Aorta (tissue), 5 donors: ENCODE results near the gene OSBPL2. TPM values are rescaled to one million over a fixed set of nuclear protein-coding genes. Genes with fewer than 3 reads are reported as not detected.

Experiments used
- ATAC-seq: fragments of 200-7000 bp; cut with Tn5 transposase; one replicate; pipeline ENCODE4 v1.9.1; 2022; ENCODE audit warnings: moderate library complexity; ENCODE audit not compliant: low FRiP score
- DNase-seq, 2 donors: peaks; one replicate each; pipeline ENCODE4 v3.0.0-alpha.2; 2020
- H3K27ac ChIP-seq, 2 donors: one replicate each; pipeline ENCODE4 v1.5.1; 2013; ENCODE audit warnings: low read length in 2 of 2, mild to moderate bottlenecking in 2 of 2, moderate library complexity in 2 of 2, control low read depth in 1 of 2, inconsistent platforms in 1 of 2, low read depth in 1 of 2
- H3K27me3 ChIP-seq, 2 donors: one replicate each; pipeline ENCODE4 v1.6.1; 2013; ENCODE audit warnings: control low read depth in 1 of 2, low read length in 1 of 2, mild to moderate bottlenecking in 1 of 2, moderate library complexity in 1 of 2; ENCODE audit not compliant: insufficient read depth in 2 of 2, control insufficient read depth in 1 of 2
- H3K36me3 ChIP-seq, 2 donors: one replicate each; pipeline ENCODE4 v1.6.1; 2013; ENCODE audit warnings: control low read depth in 1 of 2, low read length in 1 of 2, mild to moderate bottlenecking in 1 of 2; ENCODE audit not compliant: insufficient read depth in 2 of 2, control insufficient read depth in 1 of 2
- H3K4me1 ChIP-seq, 2 donors: one replicate each; pipeline ENCODE4 v1.6.1; 2013; ENCODE audit warnings: low read length in 2 of 2, control low read depth in 1 of 2, mild to moderate bottlenecking in 1 of 2, moderate library complexity in 1 of 2; ENCODE audit not compliant: insufficient read depth in 2 of 2, control insufficient read depth in 1 of 2
- H3K4me3 ChIP-seq, 2 donors: one replicate each; pipeline ENCODE4 v1.5.1; 2013; ENCODE audit warnings: low read length in 2 of 2, control low read depth in 1 of 2, mild to moderate bottlenecking in 1 of 2
- H3K9me3 ChIP-seq: one replicate; pipeline ENCODE4 v1.6.1; 2013; ENCODE audit warnings: mild to moderate bottlenecking, low read length; ENCODE audit not compliant: control insufficient read depth
- WGBS, 2 donors: extraction: QIAGEN DNeasy Blood & Tissue Kit; methylation state at CpG; one replicate each; pipeline ENCODE4 v1.1.7; 2013; 5-methylcytosine and 5-hydroxymethylcytosine counted together
- intact Hi-C, 2 donors: fragments of 100-400 bp; cut with DNase I; formaldehyde crosslinking; loops; one replicate each; pipeline versions ENCODE4 v1.14.2 to v1.15.0; 2022
- polyA plus RNA-seq, 2 donors: library from polyadenylated mRNA; stranded (reverse); fragments of 200-250 nt; gene quantifications; one replicate each; pipeline ENCODE4 v1.2.3, GENCODE V29; 2013
- total RNA-seq, 2 donors: library from RNA; stranded (reverse); fragmentation: NEBNext Ultra II Directional; extraction: Animal tissue kit (Norgen Biotek cat#: 25700); gene quantifications; one replicate each; pipeline ENCODE4 v1.2.1, GENCODE V29; 2021
- donor health status: healthy with polysubstance abuse.
- donor health status: Bipolar disorder and iron deficiency.
- donor health status: DM: no; HTN: no; CAD: no.
- donor health status: DM: no; HTN: no; CAD: no.
- donor health status: DM: yes; HTN: yes; CAD: no.

OSBPL2 gene
- total and polyA plus RNA-seq, 4 donors = 16.2 to 71.3 (median 42.9) TPM

GRCh38 chr20:62241506-62241905 is 3.2 kb downstream of the OSBPL2 start:
- no peak overlapping the region for H3K4me3 ChIP-seq
- no peaks in the 10 kb centered on the region for H3K9me3 ChIP-seq
- H3K4me1 ChIP-seq = no peaks in the 10 kb centered on the region
- no peaks in the 10 kb centered on the region for H3K27me3 ChIP-seq
- intact Hi-C loops = no loop called here
- H3K27ac ChIP-seq = no peak overlapping the region
- ATAC-seq (no peak), DNase-seq (no peak)
- 80 to 81% methylated on average over 10 of the region's 10 CpGs for WGBS, 2 donors
- peaks cover 0 to 3% of the 10 kb centered on the region in 2 donors for H3K36me3 ChIP-seq

GRCh38 chr20:62242176-62242575 is 3.9 kb downstream of the OSBPL2 start:
- H3K36me3 ChIP-seq = peaks cover 0 to 3% of the 10 kb centered on the region in 2 donors
- no peaks in the 10 kb centered on the region for H3K4me1 ChIP-seq
- no peak overlapping the region for H3K27ac ChIP-seq
- H3K27me3 ChIP-seq = no peaks in the 10 kb centered on the region
- no peak overlapping the region for H3K4me3 ChIP-seq
- no peaks in the 10 kb centered on the region for H3K9me3 ChIP-seq
- DNase-seq (no peak), ATAC-seq (no peak)
- intact Hi-C loops = no loop called here
- WGBS, 2 donors = 77 to 79% methylated on average over 6 of the region's 6 CpGs

- DNase-seq (no peak), ATAC-seq (no peak)
- Histone ChIP-seq H3K9me3 (no peaks in the 10 kb centered on the region), H3K4me3 (no peak overlapping the region), H3K4me1 (no peaks in the 10 kb centered on the region), H3K36me3 (peaks cover 0 to 3% of the 10 kb centered on the region in 2 donors), H3K27me3 (no peaks in the 10 kb centered on the region), H3K27ac (no peak overlapping the region)
- WGBS, 2 donors = 85% methylated on average over 22 of the region's 22 CpGs
- intact Hi-C loops = no loop called here
Measured at GRCh38 chr20:62243106-62243505, 4.8 kb downstream of the OSBPL2 start.

GRCh38 chr20:62243906-62244515 is 5.7 kb downstream of the OSBPL2 start:
- no peak for DNase-seq
- Histone ChIP-seq H3K4me3 (no peak overlapping the region), H3K27me3 (no peaks in the 10 kb centered on the region), H3K36me3 (peaks cover 0 to 3% of the 10 kb centered on the region in 2 donors), H3K9me3 (no peaks in the 10 kb centered on the region), H3K4me1 (no peaks in the 10 kb centered on the region), H3K27ac (no peak overlapping the region)
- ATAC-seq = no peak
- intact Hi-C loops = no loop called here
- WGBS, 2 donors = 90 to 95% methylated on average over 18 to 21 of the region's 21 CpGs

- Histone ChIP-seq H3K4me3 (no peak overlapping the region), H3K4me1 (no peaks in the 10 kb centered on the region), H3K27ac (peak overlapping the region; percentile 18 to 60), H3K9me3 (no peaks in the 10 kb centered on the region), H3K36me3 (peaks cover 0 to 3% of the 10 kb centered on the region in 2 donors), H3K27me3 (no peaks in the 10 kb centered on the region)
- ATAC-seq = no peak
- DNase-seq = no peak
- WGBS, 2 donors = 83 to 86% methylated on average over 17 of the region's 17 CpGs
- intact Hi-C loops = no loop called here
Measured at GRCh38 chr20:62244644-62245108, 6.4 kb downstream of the OSBPL2 start.

- H3K4me1 ChIP-seq = no peaks in the 10 kb centered on the region
- ATAC-seq = peak; percentile 3
Measured at GRCh38 chr20:62245911-62246280, 7.6 kb downstream of the OSBPL2 start.

GRCh38 chr20:62246431-62246830 is 8.1 kb downstream of the OSBPL2 start:
- Histone ChIP-seq H3K36me3 (peaks cover 0 to 3% of the 10 kb centered on the region in 2 donors), H3K27me3 (no peaks in the 10 kb centered on the region), H3K9me3 (no peaks in the 10 kb centered on the region), H3K4me1 (no peaks in the 10 kb centered on the region), H3K4me3 (no peak overlapping the region), H3K27ac (peak overlapping the region; percentile 11 to 71)
- intact Hi-C loops = no loop called here
- ATAC-seq (no peak), DNase-seq (no peak)
- WGBS, 2 donors = 50 to 60% methylated on average over 8 of the region's 8 CpGs

More at GRCh38 chr20:62245911-62246280, 7.6 kb downstream of the OSBPL2 start:
- Histone ChIP-seq H3K9me3 (no peaks in the 10 kb centered on the region), H3K36me3 (peaks cover 0 to 3% of the 10 kb centered on the region in 2 donors), H3K27me3 (no peaks in the 10 kb centered on the region), H3K27ac (peak overlapping the region; percentile 11 to 71), H3K4me3 (no peak overlapping the region)
- intact Hi-C loops = no loop called here
- WGBS, 2 donors = 23 to 33% methylated on average over 19 of the region's 19 CpGs
- DNase-seq = no peak

- Histone ChIP-seq H3K4me1 (no peaks in the 10 kb centered on the region), H3K27ac (peak overlapping the region in 1 of 2 donors; percentile 11)
Measured at GRCh38 chr20:62246872-62247652, 8.7 kb downstream of the OSBPL2 start.

More at GRCh38 chr20:62246872-62247652, 8.7 kb downstream of the OSBPL2 start:
- no peaks in the 10 kb centered on the region for H3K27me3 ChIP-seq
- intact Hi-C loops = no loop called here
- no peak overlapping the region for H3K4me3 ChIP-seq
- H3K9me3 ChIP-seq = no peaks in the 10 kb centered on the region
- H3K36me3 ChIP-seq = peaks cover 0 to 3% of the 10 kb centered on the region in 2 donors
- 65 to 66% methylated on average over 22 of the region's 22 CpGs for WGBS, 2 donors
- DNase-seq = no peak
- no peak for ATAC-seq
